WTC11 (cell line): ENCODE data around the gene HTATIP2. TPM values are rescaled to one million over a fixed set of nuclear protein-coding genes. Genes with fewer than 3 reads are reported as not detected.

Experiments
- ATAC-seq: fragments of 200-7000 bp; cut with Tn5 transposase; 2 replicates; pipeline ENCODE4 v1.10.0; 2021; ENCODE audit warnings: mild to moderate bottlenecking, moderate library complexity
- CTCF ChIA-PET: fragments of 300-600 bp; sonication (Branson Sonifier 250); formaldehyde crosslinking; loops from one replicate; lab custom pipeline; 2021; ENCODE audit warnings: antibody characterized with exemption; lab: Charles Lee
- POLR2A ChIA-PET: fragments of 350-600 bp; sonication (Branson Sonifier 250); formaldehyde crosslinking; loops from one replicate; lab custom pipeline; 2021; ENCODE audit warnings: antibody characterized with exemption; lab: Charles Lee
- DNase-seq: peaks from one replicate; pipeline ENCODE4 v3.0.0; 2021; ENCODE audit warnings: low spot score
- H3K27ac Mint-ChIP-seq: 2 replicates; pipeline ENCODE4 v1.8.0; 2021; ENCODE audit warnings: mixed read lengths
- H3K27me3 Mint-ChIP-seq: 2 replicates; pipeline ENCODE4 v1.8.0; 2021; ENCODE audit warnings: low read depth, mild to moderate bottlenecking, moderate library complexity, mixed read lengths
- H3K36me3 Mint-ChIP-seq: 2 replicates; pipeline ENCODE4 v1.8.0; 2021; ENCODE audit warnings: mixed read lengths
- H3K4me1 Mint-ChIP-seq: 2 replicates; pipeline ENCODE4 v1.8.0; 2022; ENCODE audit warnings: mixed read lengths
- H3K4me3 Mint-ChIP-seq: 2 replicates; pipeline ENCODE4 v1.8.0; 2021; ENCODE audit warnings: mild to moderate bottlenecking, moderate library complexity, mixed read lengths
- H3K9me3 Mint-ChIP-seq: 2 replicates; pipeline ENCODE4 v1.8.0; 2021; ENCODE audit warnings: mixed read lengths
- AR ChIP-seq: fragments of 250-450 bp; sonication (Bioruptor Pico); IDR thresholded peaks from 2 replicates; pipeline ENCODE4 v1.9.0; 2021; ENCODE audit warnings: mild to moderate bottlenecking
- CBFB ChIP-seq: sonication (generic); formaldehyde crosslinking; IDR thresholded peaks from 2 replicates; pipeline ENCODE4 v1.8.1; 2022; ENCODE audit warnings: mild to moderate bottlenecking, low read depth, missing genetic modification reagents
- FOXJ3 ChIP-seq: sonication (generic); formaldehyde crosslinking; IDR thresholded peaks from 2 replicates; pipeline ENCODE4 v1.9.0; 2021; ENCODE audit warnings: missing genetic modification reagents, mild to moderate bottlenecking, borderline replicate concordance
- FOXK1 ChIP-seq: sonication (generic); formaldehyde crosslinking; IDR thresholded peaks from 2 replicates; pipeline ENCODE4 v1.8.0; 2022; ENCODE audit warnings: mild to moderate bottlenecking, moderate library complexity, missing genetic modification reagents
- FOXP1 ChIP-seq: sonication (generic); formaldehyde crosslinking; IDR thresholded peaks from 2 replicates; pipeline ENCODE4 v1.8.0; 2022; ENCODE audit warnings: missing genetic modification reagents, mild to moderate bottlenecking, moderate library complexity, borderline replicate concordance
- HMGA2 ChIP-seq: fragments of 250-450 bp; sonication (Bioruptor Pico); IDR thresholded peaks from 2 replicates; pipeline ENCODE4 v1.4.0; 2021; ENCODE audit warnings: mild to moderate bottlenecking, moderate library complexity
- IRF2 ChIP-seq: sonication (generic); formaldehyde crosslinking; IDR thresholded peaks from 2 replicates; pipeline ENCODE4 v1.8.0; 2022; ENCODE audit warnings: low read depth, missing genetic modification reagents, borderline replicate concordance
- KAT7 ChIP-seq: sonication (generic); formaldehyde crosslinking; IDR thresholded peaks from 2 replicates; pipeline ENCODE4 v1.8.1; 2023; ENCODE audit warnings: missing genetic modification reagents, mild to moderate bottlenecking, borderline replicate concordance
- RELA ChIP-seq: sonication (generic); formaldehyde crosslinking; IDR thresholded peaks from 2 replicates; pipeline ENCODE4 v1.8.1; 2022; ENCODE audit warnings: missing genetic modification reagents, mild to moderate bottlenecking, borderline replicate concordance
- RORB ChIP-seq: fragments of 250-450 bp; sonication (Bioruptor Pico); IDR thresholded peaks from 2 replicates; pipeline ENCODE4 v1.9.0; 2021; ENCODE audit warnings: mild to moderate bottlenecking
- ZBTB43 ChIP-seq: sonication (generic); formaldehyde crosslinking; IDR thresholded peaks from 2 replicates; pipeline ENCODE4 v1.8.1; 2023; ENCODE audit warnings: mild to moderate bottlenecking, missing genetic modification reagents
- ZNF121 ChIP-seq: sonication (generic); formaldehyde crosslinking; IDR thresholded peaks from 2 replicates; pipeline ENCODE4 v1.8.0; 2023; ENCODE audit warnings: missing genetic modification reagents
- ZNF263 ChIP-seq: sonication (generic); formaldehyde crosslinking; IDR thresholded peaks from 2 replicates; pipeline ENCODE4 v1.8.1; 2022; ENCODE audit warnings: low read depth, mild to moderate bottlenecking, moderate library complexity, missing genetic modification reagents
- ZNF396 ChIP-seq: fragments of 250-450 bp; sonication (Bioruptor Pico); IDR thresholded peaks from 2 replicates; pipeline ENCODE4 v1.8.0; 2021; ENCODE audit warnings: mild to moderate bottlenecking, moderate library complexity, borderline replicate concordance
- ZNF416 ChIP-seq: fragments of 250-450 bp; sonication (Bioruptor Pico); IDR thresholded peaks from 2 replicates; pipeline ENCODE4 v1.9.0; 2021; ENCODE audit warnings: mild to moderate bottlenecking, inconsistent platforms
- ZNF671 ChIP-seq: fragments of 250-450 bp; sonication (Bioruptor Pico); IDR thresholded peaks from 2 replicates; pipeline ENCODE4 v1.8.0; 2021; ENCODE audit warnings: mild to moderate bottlenecking
- total RNA-seq: library from RNA; stranded (reverse); gene quantifications from 3 replicates; pipeline ENCODE4 v1.2.3, GENCODE V29; 2021
- TF ChIP-seq, protein P1 (sequence below): sonication (generic); formaldehyde crosslinking; IDR thresholded peaks from 2 replicates; pipeline ENCODE4 v1.8.0; 2022; ENCODE audit warnings: mild to moderate bottlenecking, missing genetic modification reagents
- TF ChIP-seq, protein P2 (sequence below): fragments of 200-600 bp; IDR thresholded peaks from 2 replicates; pipeline ENCODE4 v1.8.0; 2022; ENCODE audit warnings: antibody characterized with exemption
- TF ChIP-seq, protein P3 (sequence below): sonication (generic); formaldehyde crosslinking; IDR thresholded peaks from 2 replicates; pipeline ENCODE4 v1.8.0; 2022; ENCODE audit warnings: mild to moderate bottlenecking, missing genetic modification reagents
- TF ChIP-seq, protein P4 (sequence below): sonication (generic); formaldehyde crosslinking; IDR thresholded peaks from 2 replicates; pipeline ENCODE4 v1.8.1; 2023; ENCODE audit warnings: mild to moderate bottlenecking, missing genetic modification reagents, moderate library complexity
- TF ChIP-seq, protein P5 (sequence below): sonication (generic); formaldehyde crosslinking; conservative IDR thresholded peaks from 2 replicates; pipeline ENCODE4 v1.8.1; 2023; ENCODE audit warnings: mild to moderate bottlenecking, low read depth, missing genetic modification reagents, moderate library complexity

Gene HTATIP2
- total RNA-seq, 1 experiment from 2014 or later, result 32.7 TPM

- Mint-ChIP-seq H3K27me3 (no peaks in the 10 kb centered on the region), H3K36me3 (peaks cover 17% of the 10 kb centered on the region), H3K27ac (no peak overlapping the region), H3K4me3 (no peak overlapping the region), H3K9me3 (no peaks in the 10 kb centered on the region), H3K4me1 (no peaks in the 10 kb centered on the region)
- DNase-seq, result no peak
- ChIA-PET CTCF (interaction anchor here (1.4 kb wide), 1 partner anchor 10 kb away, joined by 5 read pairs; no protein-coding TSS in a partner anchor), POLR2A (no interaction called here)
- ATAC-seq, result no peak
- TF ChIP-seq ZBTB43 (CRISPR knock-in tag) (no peak), ZNF671 (CRISPR knock-in tag) (no peak), ZNF121 (CRISPR knock-in tag) (no peak), ZNF263 (CRISPR knock-in tag) (no peak), RORB (no peak), CBFB (CRISPR knock-in tag) (no peak), FOXJ3 (CRISPR knock-in tag) (no peak), KAT7 (CRISPR knock-in tag) (no peak), ZNF396 (CRISPR knock-in tag) (no peak), FOXP1 (CRISPR knock-in tag) (no peak), IRF2 (CRISPR knock-in tag) (no peak)
- TF ChIP-seq, protein P1, sequence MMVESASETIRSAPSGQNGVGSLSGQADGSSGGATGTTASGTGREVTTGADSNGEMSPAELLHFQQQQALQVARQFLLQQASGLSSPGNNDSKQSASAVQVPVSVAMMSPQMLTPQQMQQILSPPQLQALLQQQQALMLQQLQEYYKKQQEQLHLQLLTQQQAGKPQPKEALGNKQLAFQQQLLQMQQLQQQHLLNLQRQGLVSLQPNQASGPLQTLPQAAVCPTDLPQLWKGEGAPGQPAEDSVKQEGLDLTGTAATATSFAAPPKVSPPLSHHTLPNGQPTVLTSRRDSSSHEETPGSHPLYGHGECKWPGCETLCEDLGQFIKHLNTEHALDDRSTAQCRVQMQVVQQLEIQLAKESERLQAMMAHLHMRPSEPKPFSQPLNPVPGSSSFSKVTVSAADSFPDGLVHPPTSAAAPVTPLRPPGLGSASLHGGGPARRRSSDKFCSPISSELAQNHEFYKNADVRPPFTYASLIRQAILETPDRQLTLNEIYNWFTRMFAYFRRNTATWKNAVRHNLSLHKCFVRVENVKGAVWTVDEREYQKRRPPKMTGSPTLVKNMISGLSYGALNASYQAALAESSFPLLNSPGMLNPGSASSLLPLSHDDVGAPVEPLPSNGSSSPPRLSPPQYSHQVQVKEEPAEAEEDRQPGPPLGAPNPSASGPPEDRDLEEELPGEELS, result no peak
- TF ChIP-seq, protein P2, sequence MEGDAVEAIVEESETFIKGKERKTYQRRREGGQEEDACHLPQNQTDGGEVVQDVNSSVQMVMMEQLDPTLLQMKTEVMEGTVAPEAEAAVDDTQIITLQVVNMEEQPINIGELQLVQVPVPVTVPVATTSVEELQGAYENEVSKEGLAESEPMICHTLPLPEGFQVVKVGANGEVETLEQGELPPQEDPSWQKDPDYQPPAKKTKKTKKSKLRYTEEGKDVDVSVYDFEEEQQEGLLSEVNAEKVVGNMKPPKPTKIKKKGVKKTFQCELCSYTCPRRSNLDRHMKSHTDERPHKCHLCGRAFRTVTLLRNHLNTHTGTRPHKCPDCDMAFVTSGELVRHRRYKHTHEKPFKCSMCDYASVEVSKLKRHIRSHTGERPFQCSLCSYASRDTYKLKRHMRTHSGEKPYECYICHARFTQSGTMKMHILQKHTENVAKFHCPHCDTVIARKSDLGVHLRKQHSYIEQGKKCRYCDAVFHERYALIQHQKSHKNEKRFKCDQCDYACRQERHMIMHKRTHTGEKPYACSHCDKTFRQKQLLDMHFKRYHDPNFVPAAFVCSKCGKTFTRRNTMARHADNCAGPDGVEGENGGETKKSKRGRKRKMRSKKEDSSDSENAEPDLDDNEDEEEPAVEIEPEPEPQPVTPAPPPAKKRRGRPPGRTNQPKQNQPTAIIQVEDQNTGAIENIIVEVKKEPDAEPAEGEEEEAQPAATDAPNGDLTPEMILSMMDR, result no peak
- TF ChIP-seq, protein P3, sequence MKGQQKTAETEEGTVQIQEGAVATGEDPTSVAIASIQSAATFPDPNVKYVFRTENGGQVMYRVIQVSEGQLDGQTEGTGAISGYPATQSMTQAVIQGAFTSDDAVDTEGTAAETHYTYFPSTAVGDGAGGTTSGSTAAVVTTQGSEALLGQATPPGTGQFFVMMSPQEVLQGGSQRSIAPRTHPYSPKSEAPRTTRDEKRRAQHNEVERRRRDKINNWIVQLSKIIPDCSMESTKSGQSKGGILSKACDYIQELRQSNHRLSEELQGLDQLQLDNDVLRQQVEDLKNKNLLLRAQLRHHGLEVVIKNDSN (CRISPR knock-in tag), result no peak
- TF ChIP-seq, all 79 proteins: peak for 0
Measured at GRCh38 chr11:20407344-20407743, 43.8 kb downstream of the HTATIP2 start.

GRCh38 chr11:20415432-20415831 lies 51.9 kb downstream of the HTATIP2 start:
- no peak for ATAC-seq
- no peak overlapping the region for H3K27ac Mint-ChIP-seq
- H3K27me3 Mint-ChIP-seq, result no peaks in the 10 kb centered on the region
- no peak overlapping the region for H3K4me3 Mint-ChIP-seq
- no peak for DNase-seq
- CTCF ChIA-PET, result no interaction called here
- no peaks in the 10 kb centered on the region for H3K4me1 Mint-ChIP-seq
- peaks cover 11% of the 10 kb centered on the region for H3K36me3 Mint-ChIP-seq
- H3K9me3 Mint-ChIP-seq, result no peaks in the 10 kb centered on the region
- POLR2A ChIA-PET, result no interaction called here
- TF ChIP-seq FOXK1 (no peak), RELA (no peak), ZNF416 (CRISPR knock-in tag) (no peak), AR (no peak), FOXP1 (CRISPR knock-in tag) (no peak), HMGA2 (CRISPR knock-in tag) (no peak)
- TF ChIP-seq, protein P4, sequence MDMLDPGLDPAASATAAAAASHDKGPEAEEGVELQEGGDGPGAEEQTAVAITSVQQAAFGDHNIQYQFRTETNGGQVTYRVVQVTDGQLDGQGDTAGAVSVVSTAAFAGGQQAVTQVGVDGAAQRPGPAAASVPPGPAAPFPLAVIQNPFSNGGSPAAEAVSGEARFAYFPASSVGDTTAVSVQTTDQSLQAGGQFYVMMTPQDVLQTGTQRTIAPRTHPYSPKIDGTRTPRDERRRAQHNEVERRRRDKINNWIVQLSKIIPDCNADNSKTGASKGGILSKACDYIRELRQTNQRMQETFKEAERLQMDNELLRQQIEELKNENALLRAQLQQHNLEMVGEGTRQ (CRISPR knock-in tag), result no peak
- TF ChIP-seq, protein P5, sequence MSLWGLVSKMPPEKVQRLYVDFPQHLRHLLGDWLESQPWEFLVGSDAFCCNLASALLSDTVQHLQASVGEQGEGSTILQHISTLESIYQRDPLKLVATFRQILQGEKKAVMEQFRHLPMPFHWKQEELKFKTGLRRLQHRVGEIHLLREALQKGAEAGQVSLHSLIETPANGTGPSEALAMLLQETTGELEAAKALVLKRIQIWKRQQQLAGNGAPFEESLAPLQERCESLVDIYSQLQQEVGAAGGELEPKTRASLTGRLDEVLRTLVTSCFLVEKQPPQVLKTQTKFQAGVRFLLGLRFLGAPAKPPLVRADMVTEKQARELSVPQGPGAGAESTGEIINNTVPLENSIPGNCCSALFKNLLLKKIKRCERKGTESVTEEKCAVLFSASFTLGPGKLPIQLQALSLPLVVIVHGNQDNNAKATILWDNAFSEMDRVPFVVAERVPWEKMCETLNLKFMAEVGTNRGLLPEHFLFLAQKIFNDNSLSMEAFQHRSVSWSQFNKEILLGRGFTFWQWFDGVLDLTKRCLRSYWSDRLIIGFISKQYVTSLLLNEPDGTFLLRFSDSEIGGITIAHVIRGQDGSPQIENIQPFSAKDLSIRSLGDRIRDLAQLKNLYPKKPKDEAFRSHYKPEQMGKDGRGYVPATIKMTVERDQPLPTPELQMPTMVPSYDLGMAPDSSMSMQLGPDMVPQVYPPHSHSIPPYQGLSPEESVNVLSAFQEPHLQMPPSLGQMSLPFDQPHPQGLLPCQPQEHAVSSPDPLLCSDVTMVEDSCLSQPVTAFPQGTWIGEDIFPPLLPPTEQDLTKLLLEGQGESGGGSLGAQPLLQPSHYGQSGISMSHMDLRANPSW (CRISPR knock-in tag), result no peak
